ENCODE results near the gene DPP10.
"Not testable (repeated sequence)": the region's sequence is repeated elsewhere in the genome, so short reads cannot be mapped to it uniquely, and the experiment has no call there.

The DPP10 gene

DNA sequence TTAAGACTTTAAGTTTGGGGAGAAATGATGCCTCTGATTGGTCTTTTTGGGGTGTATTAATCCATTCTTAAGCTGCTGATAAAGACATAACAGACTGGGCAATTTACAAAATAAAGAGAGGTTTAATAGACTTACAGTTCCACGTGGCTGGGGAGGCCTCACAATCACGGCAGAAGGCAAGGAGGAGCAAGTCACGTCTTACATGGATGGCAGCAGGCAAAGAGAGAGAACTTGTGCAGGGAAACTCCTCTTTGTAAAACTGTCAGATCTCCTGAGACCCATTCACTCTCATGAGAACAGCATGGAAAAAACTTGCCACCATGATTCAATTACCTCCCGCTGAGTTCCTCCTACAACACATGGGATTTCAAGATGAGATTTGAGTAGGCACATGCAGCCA is 80.2 kb downstream of the DPP10 start:
- not testable (repeated sequence) for H3K27ac Mint-ChIP-seq (ENCODE audit: low read depth); ATAC-seq (replicated peaks; ENCODE audit: extremely low read depth, poor library complexity, severe bottlenecking); H3K27me3 Mint-ChIP-seq; H3K36me3 Mint-ChIP-seq (ENCODE audit: insufficient read depth); H3K4me3 Mint-ChIP-seq; H3K9me3 Mint-ChIP-seq; H3K4me1 Mint-ChIP-seq; DNase-seq (ENCODE audit: low spot score in 2 of 2)

DNA sequence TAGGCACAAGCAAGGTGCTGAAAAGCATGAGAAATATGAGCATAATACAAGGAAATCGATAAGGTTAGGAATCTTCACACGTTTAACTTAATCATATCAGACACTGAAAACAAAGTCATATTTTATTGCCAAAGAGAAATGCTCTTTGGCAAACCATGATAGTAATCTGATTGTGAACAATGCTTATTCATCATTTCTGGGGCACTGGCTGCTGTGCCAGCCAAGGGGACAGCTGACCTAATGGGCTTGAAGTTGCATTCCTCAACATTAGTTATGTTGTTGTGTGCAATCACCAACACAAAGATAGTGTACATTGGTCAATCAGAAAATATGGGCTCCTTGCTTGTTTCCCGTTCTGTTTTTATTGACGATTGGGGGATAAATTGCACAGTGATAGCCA is 83.5 kb downstream of the DPP10 start:
- DNase-seq (ENCODE audit: low spot score in 2 of 2) = no peak
- no peaks in the 10 kb centered on the region for H3K27me3 Mint-ChIP-seq

DNA sequence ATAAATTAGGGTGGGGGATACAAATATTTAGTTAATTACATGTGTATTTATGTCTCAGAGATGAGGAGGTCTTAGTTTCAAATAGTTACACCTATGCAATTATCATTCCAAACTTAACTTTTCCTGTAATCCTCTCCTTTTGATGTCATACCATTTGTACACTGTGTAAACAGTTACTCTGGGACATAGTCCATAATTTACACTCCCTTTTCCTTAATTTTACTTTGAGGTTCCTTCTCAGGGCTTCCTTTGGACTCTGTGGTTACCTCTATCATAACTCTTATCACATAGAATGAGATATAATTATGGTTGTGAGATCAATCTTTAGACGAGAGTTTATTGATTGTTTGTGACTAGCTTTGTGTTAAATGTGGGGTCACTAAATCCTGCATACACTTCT is 84.4 kb downstream of the DPP10 start:
- H3K4me1 Mint-ChIP-seq = no peaks in the 10 kb centered on the region
- no peak for ATAC-seq (replicated peaks; ENCODE audit: extremely low read depth, poor library complexity, severe bottlenecking)
- no peak overlapping the region for H3K4me3 Mint-ChIP-seq
- no peak for DNase-seq (ENCODE audit: low spot score in 2 of 2)
- H3K36me3 Mint-ChIP-seq (ENCODE audit: insufficient read depth) = no peaks in the 10 kb centered on the region
- H3K27me3 Mint-ChIP-seq = no peaks in the 10 kb centered on the region
- H3K9me3 Mint-ChIP-seq = no peaks in the 10 kb centered on the region
- no peak overlapping the region for H3K27ac Mint-ChIP-seq (ENCODE audit: low read depth)

More for the DNA sequence above, 83.5 kb downstream of the DPP10 start:
- H3K9me3 Mint-ChIP-seq = no peaks in the 10 kb centered on the region
- no peaks in the 10 kb centered on the region for H3K4me1 Mint-ChIP-seq
- no peak overlapping the region for H3K4me3 Mint-ChIP-seq
- H3K36me3 Mint-ChIP-seq (ENCODE audit: insufficient read depth) = no peaks in the 10 kb centered on the region
- no peak overlapping the region for H3K27ac Mint-ChIP-seq (ENCODE audit: low read depth)
- no peak for ATAC-seq (replicated peaks; ENCODE audit: extremely low read depth, poor library complexity, severe bottlenecking)

DNA sequence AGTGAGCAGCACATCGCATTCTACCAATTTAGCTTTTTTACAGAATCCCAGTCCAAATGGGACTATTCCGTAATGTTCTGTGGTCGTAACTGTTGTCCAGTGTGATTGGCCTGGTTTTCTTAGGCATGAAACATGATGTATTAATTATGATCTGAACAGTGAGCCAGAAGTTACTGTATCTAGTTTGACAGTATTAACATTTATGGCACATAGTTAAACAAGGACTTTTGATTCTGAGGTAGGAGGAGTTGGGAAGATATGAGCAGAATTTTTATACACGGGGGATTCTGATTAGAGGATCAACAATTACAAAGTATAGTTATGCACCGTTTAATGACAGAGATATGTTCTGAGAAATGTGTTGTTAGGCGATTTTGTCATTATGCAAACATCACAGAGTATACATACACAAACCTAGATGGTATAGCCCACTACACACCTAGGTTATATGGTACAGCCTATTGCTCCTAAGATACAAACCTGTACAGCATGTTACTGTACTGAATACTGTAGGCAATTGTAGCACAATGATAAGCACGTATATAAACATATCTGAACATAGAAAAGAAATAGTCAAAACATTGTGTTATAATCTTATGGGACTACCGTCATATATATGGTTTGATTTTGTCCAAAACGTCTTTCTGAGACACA is 85.0 kb downstream of the DPP10 start:
- DNase-seq (ENCODE audit: low spot score in 2 of 2) (no peak), ATAC-seq (replicated peaks; ENCODE audit: extremely low read depth, poor library complexity, severe bottlenecking) (no peak)
- H3K36me3 Mint-ChIP-seq (ENCODE audit: insufficient read depth) = no peaks in the 10 kb centered on the region
- no peaks in the 10 kb centered on the region for H3K4me1 Mint-ChIP-seq
- no peak overlapping the region for H3K4me3 Mint-ChIP-seq
- H3K27ac Mint-ChIP-seq (ENCODE audit: low read depth) = no peak overlapping the region
- H3K9me3 Mint-ChIP-seq = no peaks in the 10 kb centered on the region
- H3K27me3 Mint-ChIP-seq = no peaks in the 10 kb centered on the region

DNA sequence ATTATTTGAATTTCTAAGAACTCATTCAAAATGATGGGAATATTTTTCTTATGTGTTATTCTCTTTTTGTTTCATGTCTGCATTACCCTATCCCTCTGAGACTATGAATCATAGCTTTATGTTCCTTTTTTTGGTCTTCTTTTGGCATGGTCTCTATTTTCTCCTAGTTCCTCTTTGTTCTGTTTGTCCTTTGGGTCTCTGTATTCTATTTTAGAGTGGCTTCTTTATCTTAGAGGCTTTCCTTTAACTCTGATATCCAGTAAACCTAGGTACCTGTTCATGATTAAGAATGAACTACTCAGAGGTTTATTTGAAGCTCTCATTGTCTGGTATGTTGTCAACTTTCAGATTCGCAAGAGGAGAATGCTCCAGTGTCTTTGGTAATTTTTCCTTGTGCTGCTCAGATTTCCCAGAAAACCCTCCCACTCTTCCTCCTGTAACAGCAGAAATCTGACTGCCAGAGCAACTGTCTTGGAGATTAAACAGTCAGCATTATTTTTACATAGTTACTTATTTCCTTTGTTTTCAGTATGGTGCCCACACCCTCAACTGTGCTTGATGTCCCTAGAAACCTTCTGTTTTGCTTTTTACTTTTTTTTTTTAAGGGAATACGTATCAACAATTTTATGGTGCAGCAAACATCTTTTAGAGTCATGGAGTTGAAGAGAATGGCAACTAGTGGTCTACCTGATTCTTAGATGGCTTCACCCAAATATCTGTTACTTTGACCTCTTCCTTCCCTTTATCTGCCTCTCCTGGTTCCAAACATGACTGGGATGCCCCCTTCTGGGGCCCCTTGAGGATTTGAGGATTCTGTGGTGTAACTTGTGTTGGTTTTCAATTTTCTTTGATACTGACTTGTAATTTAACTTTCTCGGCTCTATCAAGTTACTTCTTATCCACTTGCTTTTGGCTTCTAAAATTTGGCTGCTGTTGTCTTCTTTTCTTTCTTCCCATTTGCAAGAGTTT is 92.0 kb downstream of the DPP10 start:
- H3K4me1 Mint-ChIP-seq = no peaks in the 10 kb centered on the region
- no peaks in the 10 kb centered on the region for H3K9me3 Mint-ChIP-seq
- ATAC-seq (replicated peaks; ENCODE audit: extremely low read depth, poor library complexity, severe bottlenecking) = no peak
- H3K4me3 Mint-ChIP-seq = no peak overlapping the region
- no peaks in the 10 kb centered on the region for H3K36me3 Mint-ChIP-seq (ENCODE audit: insufficient read depth)
- H3K27ac Mint-ChIP-seq (ENCODE audit: low read depth) = no peak overlapping the region
- no peaks in the 10 kb centered on the region for H3K27me3 Mint-ChIP-seq
- no peak for DNase-seq (ENCODE audit: low spot score in 2 of 2)

DNA sequence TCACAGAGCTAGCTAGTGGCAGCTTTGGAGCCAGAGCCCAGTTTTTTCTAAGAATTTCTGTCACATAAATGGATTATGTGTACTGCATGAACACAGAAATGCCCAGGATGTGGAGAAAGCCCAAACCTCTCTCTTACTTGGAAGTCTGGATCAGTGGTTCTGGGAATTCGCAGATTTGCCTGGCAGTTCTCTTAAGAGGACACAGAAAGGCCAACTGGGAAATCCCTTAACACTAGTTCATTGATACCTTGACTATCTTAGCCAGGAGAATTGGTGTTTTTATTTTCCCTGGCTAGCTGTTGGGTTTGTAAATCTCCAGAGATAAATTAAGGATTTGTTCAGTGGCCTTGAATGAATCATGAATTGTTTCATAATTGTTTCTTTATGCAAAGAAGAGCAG is 95.3 kb downstream of the DPP10 start:
- no peaks in the 10 kb centered on the region for H3K36me3 Mint-ChIP-seq (ENCODE audit: insufficient read depth)
- H3K9me3 Mint-ChIP-seq = no peaks in the 10 kb centered on the region
- ATAC-seq (replicated peaks; ENCODE audit: extremely low read depth, poor library complexity, severe bottlenecking) = no peak
- no peak overlapping the region for H3K27ac Mint-ChIP-seq (ENCODE audit: low read depth)
- DNase-seq (ENCODE audit: low spot score in 2 of 2) = no peak
- H3K27me3 Mint-ChIP-seq = no peaks in the 10 kb centered on the region
- no peak overlapping the region for H3K4me3 Mint-ChIP-seq
- H3K4me1 Mint-ChIP-seq = no peaks in the 10 kb centered on the region

DNA sequence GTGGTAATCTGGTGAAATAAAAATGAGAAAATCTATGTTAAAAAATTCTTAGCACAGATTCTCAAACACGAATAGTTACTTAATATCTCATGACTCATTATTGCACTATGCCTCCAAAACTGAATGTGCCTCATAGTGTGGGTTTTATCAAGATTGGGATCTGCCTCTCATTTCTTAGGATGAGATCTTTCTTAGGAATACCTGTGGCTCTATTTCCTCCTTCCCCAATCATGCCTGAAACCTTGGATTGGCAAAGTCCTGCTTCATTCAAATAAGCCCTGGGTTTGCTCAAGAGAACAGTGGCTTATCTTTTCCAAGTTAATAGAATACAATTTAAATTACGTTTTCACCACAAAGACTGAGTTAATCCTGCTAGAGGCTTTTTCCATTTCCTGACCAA is 100.3 kb downstream of the DPP10 start:
- no peaks in the 10 kb centered on the region for H3K36me3 Mint-ChIP-seq (ENCODE audit: insufficient read depth)
- DNase-seq (ENCODE audit: low spot score in 2 of 2) (no peak), ATAC-seq (replicated peaks; ENCODE audit: extremely low read depth, poor library complexity, severe bottlenecking) (no peak)
- H3K4me3 Mint-ChIP-seq = no peak overlapping the region
- H3K27me3 Mint-ChIP-seq = no peaks in the 10 kb centered on the region
- H3K9me3 Mint-ChIP-seq = peaks cover 11% of the 10 kb centered on the region
- no peaks in the 10 kb centered on the region for H3K4me1 Mint-ChIP-seq
- no peak overlapping the region for H3K27ac Mint-ChIP-seq (ENCODE audit: low read depth)

DNA sequence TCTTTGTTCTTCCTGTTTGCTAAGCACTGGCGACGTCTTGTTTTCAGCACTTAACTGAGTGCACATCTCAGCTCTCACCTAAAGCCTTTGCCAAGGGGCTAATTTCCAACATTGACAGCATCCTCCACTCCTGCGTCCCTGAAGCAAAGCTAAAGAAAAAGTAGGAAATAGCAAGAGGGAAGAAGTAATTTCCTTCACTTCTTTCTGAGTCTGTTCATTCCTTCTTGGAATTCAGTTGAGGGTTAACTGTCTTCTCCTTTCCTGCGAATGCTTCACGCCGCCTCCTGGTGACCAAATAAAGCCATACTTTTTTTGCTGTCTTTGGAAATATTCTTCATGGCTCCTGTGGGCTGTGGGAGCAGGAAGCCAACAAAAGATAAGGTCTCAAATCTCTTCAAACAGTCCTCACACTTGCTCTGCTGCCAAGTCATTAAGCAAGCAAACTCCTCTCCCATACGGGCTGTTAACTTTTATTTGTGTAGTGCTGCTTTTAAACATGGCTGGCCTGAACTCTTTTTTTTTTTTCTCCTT is 100.9 kb downstream of the DPP10 start:
- DNase-seq (ENCODE audit: low spot score in 2 of 2) (no peak), ATAC-seq (replicated peaks; ENCODE audit: extremely low read depth, poor library complexity, severe bottlenecking) (no peak)
- Mint-ChIP-seq H3K4me3 (no peak overlapping the region), H3K36me3 (ENCODE audit: insufficient read depth) (no peaks in the 10 kb centered on the region), H3K4me1 (no peaks in the 10 kb centered on the region), H3K27me3 (no peaks in the 10 kb centered on the region), H3K9me3 (peaks cover 11% of the 10 kb centered on the region), H3K27ac (ENCODE audit: low read depth) (no peak overlapping the region)

DNA sequence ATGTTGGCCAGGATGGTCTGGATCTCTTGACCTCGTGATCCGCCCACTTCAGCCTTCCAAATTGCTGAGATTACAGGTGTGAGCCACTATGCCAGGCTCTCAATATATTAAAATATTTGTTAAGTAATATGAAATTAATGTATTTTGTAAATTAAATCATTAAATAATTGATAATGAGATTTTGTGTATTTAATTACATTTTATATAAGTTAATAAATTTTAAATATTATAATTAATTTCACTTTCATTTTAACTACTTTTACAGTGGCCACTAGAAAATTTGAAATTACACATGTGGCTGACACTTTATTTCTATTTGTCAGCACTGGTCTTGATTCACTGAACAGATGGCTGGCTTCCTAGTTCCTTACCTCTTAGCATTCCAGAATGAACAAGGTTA is 102.6 kb downstream of the DPP10 start:
- H3K27ac Mint-ChIP-seq (ENCODE audit: low read depth) = no peak overlapping the region
- H3K27me3 Mint-ChIP-seq = no peaks in the 10 kb centered on the region
- no peak overlapping the region for H3K4me3 Mint-ChIP-seq
- ATAC-seq (replicated peaks; ENCODE audit: extremely low read depth, poor library complexity, severe bottlenecking) (no peak), DNase-seq (ENCODE audit: low spot score in 2 of 2) (no peak)
- H3K4me1 Mint-ChIP-seq = no peaks in the 10 kb centered on the region
- H3K9me3 Mint-ChIP-seq = peaks cover 11% of the 10 kb centered on the region
- no peaks in the 10 kb centered on the region for H3K36me3 Mint-ChIP-seq (ENCODE audit: insufficient read depth)

DNA sequence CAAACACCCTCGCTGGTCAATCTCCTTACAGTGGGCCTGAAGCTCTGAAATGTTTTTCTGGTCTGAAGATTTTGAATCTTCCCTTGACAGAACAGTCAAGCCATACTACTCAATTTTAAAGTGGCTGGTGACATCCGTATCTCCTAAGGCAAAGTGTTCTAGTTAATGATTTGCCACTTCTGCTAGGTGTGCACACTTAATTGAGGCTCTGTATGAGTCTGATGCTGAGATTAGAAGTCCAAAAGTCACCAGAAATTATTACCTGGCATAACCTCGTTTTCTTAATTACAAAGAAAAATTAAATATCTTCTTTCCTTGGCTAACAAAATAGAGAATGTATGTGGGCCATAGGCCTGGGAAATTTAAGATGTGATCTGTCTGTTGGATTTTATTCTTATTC is 104.1 kb downstream of the DPP10 start:
- no peak for ATAC-seq (replicated peaks; ENCODE audit: extremely low read depth, poor library complexity, severe bottlenecking)
- Mint-ChIP-seq H3K36me3 (ENCODE audit: insufficient read depth) (no peaks in the 10 kb centered on the region), H3K9me3 (peaks cover 11% of the 10 kb centered on the region), H3K27me3 (no peaks in the 10 kb centered on the region), H3K4me1 (no peaks in the 10 kb centered on the region), H3K27ac (ENCODE audit: low read depth) (no peak overlapping the region), H3K4me3 (no peak overlapping the region)
- no peak for DNase-seq (ENCODE audit: low spot score in 2 of 2)

DNA sequence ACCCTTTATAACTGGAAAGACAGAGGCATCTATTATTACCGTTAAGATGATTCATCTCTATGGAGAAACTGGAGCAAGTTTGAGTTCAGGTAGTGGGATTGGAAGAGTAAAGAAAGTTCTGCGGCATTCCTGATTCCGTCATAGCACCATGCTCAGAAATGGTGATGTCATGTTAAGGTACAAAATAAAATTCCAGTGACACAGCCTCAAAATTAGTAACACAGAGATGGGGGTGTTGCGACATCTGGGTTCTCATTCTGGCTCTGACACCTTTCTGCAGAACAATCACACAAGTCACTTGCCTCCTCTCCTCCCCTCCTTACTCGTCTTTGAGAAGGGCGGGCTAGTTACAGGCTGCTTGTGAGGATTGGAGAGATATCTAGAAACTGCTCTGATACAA is 105.7 kb downstream of the DPP10 start:
- Mint-ChIP-seq H3K36me3 (ENCODE audit: insufficient read depth) (no peaks in the 10 kb centered on the region), H3K9me3 (peaks cover 9% of the 10 kb centered on the region), H3K27ac (ENCODE audit: low read depth) (no peak overlapping the region), H3K4me3 (no peak overlapping the region), H3K4me1 (no peaks in the 10 kb centered on the region), H3K27me3 (no peaks in the 10 kb centered on the region)
- DNase-seq (ENCODE audit: low spot score in 2 of 2) = no peak
- no peak for ATAC-seq (replicated peaks; ENCODE audit: extremely low read depth, poor library complexity, severe bottlenecking)

DNA sequence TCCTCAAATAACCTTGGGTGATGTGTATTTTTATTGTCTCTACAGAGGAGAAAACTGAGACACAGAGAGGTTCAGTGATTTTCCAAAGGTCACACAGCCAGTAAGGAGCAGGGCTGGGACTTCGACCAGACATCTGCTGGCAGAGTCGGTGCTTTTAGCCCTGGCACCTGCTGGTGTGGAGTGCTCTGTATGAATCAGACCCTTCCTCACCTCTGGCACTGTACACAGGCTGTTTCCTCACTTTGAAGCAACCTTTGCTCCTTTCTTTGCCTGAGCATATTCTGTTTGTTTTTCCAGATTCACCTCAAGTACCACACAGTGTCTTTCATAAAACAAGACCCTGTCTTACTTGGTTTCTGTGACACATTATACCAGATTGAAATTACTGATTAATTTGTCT is 107.9 kb downstream of the DPP10 start:
- H3K9me3 Mint-ChIP-seq = no peaks in the 10 kb centered on the region
- ATAC-seq (replicated peaks; ENCODE audit: extremely low read depth, poor library complexity, severe bottlenecking) = no peak
- H3K27ac Mint-ChIP-seq (ENCODE audit: low read depth) = no peak overlapping the region
- no peak overlapping the region for H3K4me3 Mint-ChIP-seq
- no peaks in the 10 kb centered on the region for H3K36me3 Mint-ChIP-seq (ENCODE audit: insufficient read depth)
- H3K4me1 Mint-ChIP-seq = no peaks in the 10 kb centered on the region
- no peaks in the 10 kb centered on the region for H3K27me3 Mint-ChIP-seq
- DNase-seq (ENCODE audit: low spot score in 2 of 2) = no peak
